Osteocyte (in vitro differentiated cells): ENCODE results near the gene ARL3. TPM values are rescaled to one million over a fixed set of nuclear protein-coding genes. Genes with fewer than 3 reads are reported as not detected.
"Not testable (repeated sequence)": the region's sequence is repeated elsewhere in the genome, so short reads cannot be mapped to it uniquely, and the experiment has no call there.

ENCODE experiments used
- DNase-seq: peaks from one replicate; pipeline ENCODE4 v3.0.0; 2021; ENCODE audit warnings: mixed read lengths; ENCODE audit not compliant: unreplicated experiment; ENCODE audit errors: extremely low spot score
- H3K27ac Mint-ChIP-seq: one replicate; pipeline ENCODE4 v1.8.0; 2021; ENCODE audit warnings: mild to moderate bottlenecking, mixed read lengths; ENCODE audit not compliant: unreplicated experiment
- H3K27me3 Mint-ChIP-seq: one replicate; pipeline ENCODE4 v1.8.0; 2021; ENCODE audit warnings: mixed read lengths; ENCODE audit not compliant: unreplicated experiment
- H3K36me3 Mint-ChIP-seq: one replicate; pipeline ENCODE4 v1.8.0; 2021; ENCODE audit warnings: mixed read lengths; ENCODE audit not compliant: unreplicated experiment
- H3K4me1 Mint-ChIP-seq: one replicate; pipeline ENCODE4 v1.8.0; 2021; ENCODE audit warnings: mixed read lengths; ENCODE audit not compliant: unreplicated experiment
- H3K4me3 Mint-ChIP-seq: one replicate; pipeline ENCODE4 v1.8.0; 2021; ENCODE audit warnings: mild to moderate bottlenecking, moderate library complexity, mixed read lengths; ENCODE audit not compliant: unreplicated experiment
- H3K9me3 Mint-ChIP-seq: one replicate; pipeline ENCODE4 v1.8.0; 2021; ENCODE audit warnings: mixed read lengths; ENCODE audit not compliant: unreplicated experiment
- total RNA-seq: library from RNA; stranded (reverse); gene quantifications from 2 replicates; pipeline ENCODE4 v1.2.1, GENCODE V29; 2021
- TF ChIP-seq, protein P1 (sequence below): fragments of 200-600 bp; sonication (generic); IDR thresholded peaks from 2 replicates; pipeline ENCODE4 v1.5.0; 2021; ENCODE audit warnings: antibody characterized with exemption, mild to moderate bottlenecking, moderate library complexity

ARL3 gene
- total RNA-seq, 1 donor from 2014 or later = 11.6 TPM

DNA sequence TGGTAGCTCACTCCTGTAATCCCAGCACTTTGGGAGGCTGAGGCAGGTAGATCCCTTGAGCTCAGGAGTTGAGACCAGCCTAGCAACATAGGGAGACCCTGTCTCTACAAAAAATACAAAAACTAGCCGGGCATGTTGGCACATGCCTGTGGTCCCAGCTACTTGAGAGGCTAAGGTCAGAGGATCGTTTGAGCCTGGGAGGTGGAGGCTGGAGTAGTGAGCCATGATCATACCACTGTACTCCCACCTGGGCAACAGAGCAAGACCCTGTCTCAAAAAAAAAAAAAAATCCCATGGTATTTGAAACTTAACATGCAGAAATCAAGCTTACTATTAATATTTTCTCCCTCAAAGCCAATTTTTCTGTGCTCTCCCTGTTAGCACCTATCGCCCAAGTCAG lies 6.1 kb upstream of the ARL3 start:
- no peaks in the 10 kb centered on the region for H3K27me3 Mint-ChIP-seq
- TF ChIP-seq, protein P1, sequence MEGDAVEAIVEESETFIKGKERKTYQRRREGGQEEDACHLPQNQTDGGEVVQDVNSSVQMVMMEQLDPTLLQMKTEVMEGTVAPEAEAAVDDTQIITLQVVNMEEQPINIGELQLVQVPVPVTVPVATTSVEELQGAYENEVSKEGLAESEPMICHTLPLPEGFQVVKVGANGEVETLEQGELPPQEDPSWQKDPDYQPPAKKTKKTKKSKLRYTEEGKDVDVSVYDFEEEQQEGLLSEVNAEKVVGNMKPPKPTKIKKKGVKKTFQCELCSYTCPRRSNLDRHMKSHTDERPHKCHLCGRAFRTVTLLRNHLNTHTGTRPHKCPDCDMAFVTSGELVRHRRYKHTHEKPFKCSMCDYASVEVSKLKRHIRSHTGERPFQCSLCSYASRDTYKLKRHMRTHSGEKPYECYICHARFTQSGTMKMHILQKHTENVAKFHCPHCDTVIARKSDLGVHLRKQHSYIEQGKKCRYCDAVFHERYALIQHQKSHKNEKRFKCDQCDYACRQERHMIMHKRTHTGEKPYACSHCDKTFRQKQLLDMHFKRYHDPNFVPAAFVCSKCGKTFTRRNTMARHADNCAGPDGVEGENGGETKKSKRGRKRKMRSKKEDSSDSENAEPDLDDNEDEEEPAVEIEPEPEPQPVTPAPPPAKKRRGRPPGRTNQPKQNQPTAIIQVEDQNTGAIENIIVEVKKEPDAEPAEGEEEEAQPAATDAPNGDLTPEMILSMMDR = no peak
- H3K4me3 Mint-ChIP-seq = no peak overlapping the region
- no peak overlapping the region for H3K27ac Mint-ChIP-seq
- no peak for DNase-seq
- peaks cover 18% of the 10 kb centered on the region for H3K4me1 Mint-ChIP-seq
- no peaks in the 10 kb centered on the region for H3K9me3 Mint-ChIP-seq
- H3K36me3 Mint-ChIP-seq = no peaks in the 10 kb centered on the region

GRCh38 chr10:102718220-102718619 lies 4.0 kb upstream of the ARL3 start:
- H3K4me3 Mint-ChIP-seq = no peak overlapping the region
- no peak for DNase-seq

DNA sequence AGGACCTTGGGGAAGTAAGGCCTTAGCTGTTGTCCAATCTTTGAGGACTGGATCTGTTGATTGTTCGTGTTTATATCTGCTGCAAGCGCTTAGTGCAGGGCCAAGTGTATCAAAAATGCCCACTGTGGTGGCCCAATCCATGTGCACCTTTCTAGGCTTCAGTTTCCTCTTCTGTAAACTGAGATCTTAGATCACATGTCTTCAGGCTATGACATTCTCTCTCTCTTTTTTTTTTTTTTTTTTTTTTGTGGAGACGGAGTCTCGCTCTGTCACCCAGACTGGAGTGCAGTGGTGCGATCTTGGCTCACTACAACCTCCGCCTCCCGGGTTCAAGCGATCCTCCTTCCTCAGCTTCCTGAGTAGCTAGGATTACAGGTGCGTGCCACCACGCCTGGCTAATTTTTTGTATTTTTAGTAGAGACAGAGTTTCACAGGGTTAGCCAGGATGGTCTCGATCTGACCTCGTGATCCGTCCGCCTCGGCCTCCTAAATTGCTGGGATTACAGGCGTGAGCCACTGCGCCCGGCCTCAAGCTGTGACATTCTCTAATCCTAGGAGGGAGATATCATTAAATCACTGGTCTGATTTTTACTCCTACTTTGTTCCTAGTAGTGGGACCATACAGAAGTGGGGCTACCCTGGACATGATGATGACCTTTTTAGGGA lies 2.8 kb upstream of the ARL3 start:
- peaks cover 36% of the 10 kb centered on the region for H3K4me1 Mint-ChIP-seq
- H3K4me3 Mint-ChIP-seq = not testable (repeated sequence)

More at GRCh38 chr10:102718220-102718619, 4.0 kb upstream of the ARL3 start:
- H3K36me3 Mint-ChIP-seq = no peaks in the 10 kb centered on the region
- no peak overlapping the region for H3K27ac Mint-ChIP-seq
- TF ChIP-seq, protein P1 = no peak
- H3K4me1 Mint-ChIP-seq = peaks cover 24% of the 10 kb centered on the region
- no peaks in the 10 kb centered on the region for H3K27me3 Mint-ChIP-seq
- H3K9me3 Mint-ChIP-seq = no peaks in the 10 kb centered on the region

GRCh38 chr10:102715880-102716279 lies 1.7 kb upstream of the ARL3 start:
- Mint-ChIP-seq H3K36me3 (no peaks in the 10 kb centered on the region), H3K27me3 (no peaks in the 10 kb centered on the region), H3K9me3 (no peaks in the 10 kb centered on the region), H3K27ac (no peak overlapping the region), H3K4me1 (peaks cover 45% of the 10 kb centered on the region), H3K4me3 (peak overlapping the region; percentile 35)
- TF ChIP-seq, protein P1 = no peak
- DNase-seq = no peak

More for the DNA sequence above, 2.8 kb upstream of the ARL3 start:
- H3K9me3 Mint-ChIP-seq, H3K27ac Mint-ChIP-seq, H3K36me3 Mint-ChIP-seq, DNase-seq, H3K27me3 Mint-ChIP-seq: not testable (repeated sequence)

GRCh38 chr10:102714621-102715455 lies 641 bp upstream of the ARL3 start, which contains the start of gene SFXN2:
Gene SFXN2, plus strand, starts transcription at chr10:102714636. Its CDS starts 12,001 bp downstream, at chr10:102726637.
- no peaks in the 10 kb centered on the region for H3K9me3 Mint-ChIP-seq
- no peak for DNase-seq
- H3K36me3 Mint-ChIP-seq = no peaks in the 10 kb centered on the region
- H3K4me3 Mint-ChIP-seq = peak within 1 kb of the TSS; percentile 85
- TF ChIP-seq, protein P1 = no peak
- H3K4me1 Mint-ChIP-seq = peaks cover 52% of the 10 kb centered on the region
- no peaks in the 10 kb centered on the region for H3K27me3 Mint-ChIP-seq
- peak within 1 kb of the TSS; percentile 89 for H3K27ac Mint-ChIP-seq
